IPS-20b (cell line): ENCODE data around the gene ADD2.

Source experiments
- H3K27ac ChIP-seq: one replicate; pipeline ENCODE4 v1.5.1; 2013; ENCODE audit warnings: low read length
- H3K27me3 ChIP-seq: 2 replicates; pipeline ENCODE4 v1.6.1; 2013; ENCODE audit warnings: mild to moderate bottlenecking, low read length, inconsistent platforms; ENCODE audit not compliant: insufficient read depth
- H3K36me3 ChIP-seq: 2 replicates; pipeline ENCODE4 v1.6.1; 2013; ENCODE audit warnings: low read depth, mild to moderate bottlenecking, inconsistent platforms, low read length, moderate library complexity; ENCODE audit not compliant: insufficient read depth
- H3K4me1 ChIP-seq: 2 replicates; pipeline ENCODE4 v1.6.1; 2013; ENCODE audit warnings: mild to moderate bottlenecking, control low read depth, inconsistent platforms, low read length, moderate library complexity; ENCODE audit not compliant: insufficient read depth
- H3K4me3 ChIP-seq: 2 replicates; pipeline ENCODE4 v1.5.1; 2013; ENCODE audit warnings: mild to moderate bottlenecking, low read length, inconsistent platforms
- H3K9ac ChIP-seq: 2 replicates; pipeline ENCODE4 v1.6.1; 2013; ENCODE audit warnings: low read depth, mild to moderate bottlenecking, inconsistent platforms, low read length, moderate library complexity
- H3K9me3 ChIP-seq: 2 replicates; pipeline ENCODE4 v1.6.1; 2013; ENCODE audit warnings: mild to moderate bottlenecking, low read depth, low read length, inconsistent platforms; ENCODE audit not compliant: insufficient read depth

The ADD2 gene

GRCh38 chr2:70766357-70767078 is 1.5 kb downstream of the ADD2 start:
- peaks cover 33% of the 10 kb centered on the region for H3K4me1 ChIP-seq
- H3K9ac ChIP-seq: peak overlapping the region; percentile 85
- no peaks in the 10 kb centered on the region for H3K9me3 ChIP-seq
- peak overlapping the region; percentile 57 for H3K27ac ChIP-seq
- H3K36me3 ChIP-seq: no peaks in the 10 kb centered on the region
- no peaks in the 10 kb centered on the region for H3K27me3 ChIP-seq
- H3K4me3 ChIP-seq: peak overlapping the region; percentile 80

DNA sequence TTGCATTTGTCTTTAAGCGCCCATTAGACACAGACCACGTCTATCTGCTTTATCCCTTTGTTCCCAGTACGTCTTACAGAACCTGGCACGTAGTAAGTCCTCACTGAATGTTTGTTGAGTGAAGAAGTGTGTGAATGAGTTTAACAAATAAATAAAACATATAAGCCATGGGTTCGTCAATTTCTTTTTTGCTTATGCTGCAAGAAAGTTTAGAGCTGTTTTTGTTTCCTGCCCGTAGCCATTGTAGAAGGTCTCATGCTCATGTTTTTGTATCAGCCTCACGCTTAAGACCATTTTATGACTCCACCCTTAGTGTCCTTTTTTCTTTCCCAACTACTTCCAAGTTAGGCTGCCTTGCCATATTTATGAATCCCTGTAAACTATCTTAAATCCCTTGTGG is 2.5 kb downstream of the ADD2 start:
- Histone ChIP-seq H3K4me3 (peak overlapping the region; percentile 80; the same call in 1 of the 2 replicates), H3K9me3 (no peaks in the 10 kb centered on the region), H3K36me3 (no peaks in the 10 kb centered on the region), H3K27ac (no peak overlapping the region), H3K27me3 (no peaks in the 10 kb centered on the region), H3K9ac (peak overlapping the region; percentile 16; the same call in 1 of the 2 replicates), H3K4me1 (peaks cover 30% of the 10 kb centered on the region)

GRCh38 chr2:70759446-70759845 is 8.6 kb downstream of the ADD2 start:
- Histone ChIP-seq H3K9ac (no peak overlapping the region), H3K4me3 (no peak overlapping the region), H3K27me3 (no peaks in the 10 kb centered on the region), H3K4me1 (peaks cover 12% of the 10 kb centered on the region; the same call in 1 of the 2 replicates), H3K36me3 (no peaks in the 10 kb centered on the region), H3K9me3 (no peaks in the 10 kb centered on the region), H3K27ac (no peak overlapping the region)

GRCh38 chr2:70757966-70758365 is 10.0 kb downstream of the ADD2 start:
- Histone ChIP-seq H3K4me3 (no peak overlapping the region), H3K4me1 (peaks cover 23% of the 10 kb centered on the region; the same call in 1 of the 2 replicates), H3K9me3 (no peaks in the 10 kb centered on the region), H3K36me3 (no peaks in the 10 kb centered on the region), H3K27me3 (no peaks in the 10 kb centered on the region), H3K27ac (no peak overlapping the region), H3K9ac (no peak overlapping the region)

GRCh38 chr2:70757360-70757759 is 10.6 kb downstream of the ADD2 start:
- Histone ChIP-seq H3K36me3 (no peaks in the 10 kb centered on the region), H3K4me1 (peaks cover 29% of the 10 kb centered on the region; the same call in 1 of the 2 replicates), H3K9me3 (no peaks in the 10 kb centered on the region), H3K27me3 (no peaks in the 10 kb centered on the region), H3K27ac (no peak overlapping the region), H3K4me3 (no peak overlapping the region), H3K9ac (no peak overlapping the region)

DNA sequence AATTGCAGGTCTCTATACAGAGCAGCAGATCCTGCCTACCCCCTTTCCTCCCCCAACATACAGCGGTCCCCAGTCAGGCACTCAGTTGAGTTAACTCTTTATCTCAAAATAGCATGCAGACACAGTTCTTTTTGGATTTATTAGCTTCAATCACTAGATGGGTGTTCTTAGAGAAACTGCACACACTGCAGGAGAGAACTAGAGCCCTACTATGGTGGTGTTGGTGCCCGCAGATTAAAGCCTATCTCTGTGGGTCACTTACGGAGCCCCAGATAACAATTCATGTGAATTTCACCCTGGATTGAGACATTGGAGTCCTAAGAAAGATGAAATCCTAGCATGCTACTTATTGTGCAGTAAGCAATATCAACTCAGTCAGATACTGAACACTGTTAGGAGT is 11.9 kb downstream of the ADD2 start:
- peaks cover 30% of the 10 kb centered on the region; the same call in 1 of the 2 replicates for H3K4me1 ChIP-seq
- H3K4me3 ChIP-seq: no peak overlapping the region
- H3K36me3 ChIP-seq: no peaks in the 10 kb centered on the region
- H3K27me3 ChIP-seq: no peaks in the 10 kb centered on the region
- H3K27ac ChIP-seq: no peak overlapping the region
- H3K9me3 ChIP-seq: no peaks in the 10 kb centered on the region
- H3K9ac ChIP-seq: no peak overlapping the region

GRCh38 chr2:70753902-70754301 is 14.1 kb downstream of the ADD2 start:
- Histone ChIP-seq H3K27ac (no peak overlapping the region), H3K4me1 (peaks cover 27% of the 10 kb centered on the region; the same call in 1 of the 2 replicates)

GRCh38 chr2:70753031-70753430 is 15.0 kb downstream of the ADD2 start:
- Histone ChIP-seq H3K9me3 (no peaks in the 10 kb centered on the region), H3K27ac (no peak overlapping the region), H3K36me3 (no peaks in the 10 kb centered on the region), H3K9ac (no peak overlapping the region), H3K4me3 (no peak overlapping the region), H3K4me1 (peaks cover 27% of the 10 kb centered on the region; the same call in 1 of the 2 replicates), H3K27me3 (no peaks in the 10 kb centered on the region)

More at GRCh38 chr2:70753902-70754301, 14.1 kb downstream of the ADD2 start:
- H3K36me3 ChIP-seq: no peaks in the 10 kb centered on the region
- H3K9me3 ChIP-seq: no peaks in the 10 kb centered on the region
- no peak overlapping the region for H3K4me3 ChIP-seq
- H3K27me3 ChIP-seq: no peaks in the 10 kb centered on the region
- H3K9ac ChIP-seq: no peak overlapping the region

GRCh38 chr2:70752396-70752795 is 15.6 kb downstream of the ADD2 start:
- Histone ChIP-seq H3K4me1 (peaks cover 27% of the 10 kb centered on the region; the same call in 1 of the 2 replicates), H3K9ac (no peak overlapping the region), H3K4me3 (no peak overlapping the region), H3K36me3 (no peaks in the 10 kb centered on the region), H3K27ac (no peak overlapping the region), H3K27me3 (no peaks in the 10 kb centered on the region), H3K9me3 (no peaks in the 10 kb centered on the region)

GRCh38 chr2:70751881-70752280 is 16.1 kb downstream of the ADD2 start:
- peaks cover 27% of the 10 kb centered on the region; the same call in 1 of the 2 replicates for H3K4me1 ChIP-seq
- no peaks in the 10 kb centered on the region for H3K36me3 ChIP-seq
- no peak overlapping the region for H3K4me3 ChIP-seq
- no peak overlapping the region for H3K9ac ChIP-seq
- no peaks in the 10 kb centered on the region for H3K27me3 ChIP-seq
- H3K27ac ChIP-seq: no peak overlapping the region
- no peaks in the 10 kb centered on the region for H3K9me3 ChIP-seq

DNA sequence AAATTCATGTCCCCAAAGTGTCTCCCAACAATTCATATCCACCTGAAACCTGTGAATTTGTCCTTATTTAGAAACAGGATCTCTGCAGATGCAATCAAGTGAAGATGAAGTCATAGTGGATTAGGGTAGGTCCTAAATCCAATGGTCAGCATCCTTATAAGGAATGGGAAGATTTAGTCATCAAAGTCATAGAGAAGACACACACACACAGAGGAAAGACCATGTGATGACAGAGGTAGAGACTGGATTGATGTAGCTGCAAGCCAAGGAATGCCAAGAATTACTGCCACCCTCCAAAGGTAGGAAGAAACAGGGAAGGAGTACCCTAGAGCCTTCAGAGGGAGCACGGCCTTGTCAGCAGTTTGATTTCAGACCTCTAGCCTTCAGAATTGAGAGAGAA is 17.7 kb downstream of the ADD2 start:
- Histone ChIP-seq H3K36me3 (no peaks in the 10 kb centered on the region), H3K9ac (no peak overlapping the region), H3K4me3 (no peak overlapping the region), H3K27me3 (no peaks in the 10 kb centered on the region), H3K4me1 (peaks cover 41% of the 10 kb centered on the region; the same call in 1 of the 2 replicates), H3K27ac (no peak overlapping the region), H3K9me3 (no peaks in the 10 kb centered on the region)
